Measurements from ENCODE around the gene FAN1. TPM values are rescaled to one million over a fixed set of nuclear protein-coding genes. Genes with fewer than 3 reads are reported as not detected.

FAN1 gene
- polyA plus RNA-seq, 3 donors = 0.38 to 7.9 (median 0.95) TPM

DNA sequence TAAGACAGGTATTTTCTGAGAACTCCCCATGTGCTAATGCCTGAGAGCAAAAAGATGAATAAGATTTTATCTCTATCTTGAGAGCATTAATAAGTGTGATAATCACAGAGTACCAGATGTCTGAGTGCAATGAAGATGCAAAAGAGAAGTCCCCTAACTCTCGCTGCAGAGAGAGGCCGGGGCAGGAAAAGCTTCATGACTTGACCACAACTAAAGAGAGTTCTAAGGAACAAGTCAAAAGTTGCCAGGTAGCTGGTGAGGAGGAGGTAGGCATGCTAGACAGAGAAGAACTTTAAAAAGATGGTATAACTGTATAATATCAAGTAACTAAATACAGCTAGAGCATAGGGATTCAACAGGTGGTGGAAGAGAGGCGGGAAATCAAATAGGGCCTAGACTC, 58.9 kb downstream of the FAN1 start:
- Mint-ChIP-seq H3K27ac (peak overlapping the region in 1 of 7 donors; percentile 28), H3K36me3 (peaks cover 83 to 86% of the 10 kb centered on the region in 2 donors)
- H3K4me2 ChIP-seq (replicated peaks; ENCODE audit: extremely low read depth, low read length, poor library complexity, severe bottlenecking) = no peak overlapping the region

GRCh38 chr15:30963681-30964080, 60.0 kb downstream of the FAN1 start:
- Histone ChIP-seq H4K20me1 (ENCODE audit: insufficient read depth, low read length) (peaks cover 99% of the 10 kb centered on the region), H3K9me3 (replicated peaks in 1 of 2; ENCODE audit: control insufficient read depth in 1 of 2, insufficient read depth in 1 of 2, low read length in 2 of 2) (no peaks in the 10 kb centered on the region), H3K79me2 (ENCODE audit: insufficient read depth, low read length) (peaks cover 3% of the 10 kb centered on the region), H3K4me3 (replicated peaks in 1 of 3; ENCODE audit: low read depth in 2 of 3, low read length in 3 of 3) (no peak overlapping the region), H2AFZ (ENCODE audit: insufficient read depth, low read depth, low read length, poor library complexity, severe bottlenecking) (no peak overlapping the region), H3K27ac (ENCODE audit: low read depth in 1 of 2, low read length in 2 of 2) (no peak overlapping the region), H3K36me3 (replicated peaks in 1 of 2; ENCODE audit: control insufficient read depth in 1 of 2, insufficient read depth in 2 of 2, low read length in 2 of 2) (peaks cover 87 to 100% of the 10 kb centered on the region in 2 donors), H3K27me3 (ENCODE audit: control insufficient read depth in 2 of 2, insufficient read depth in 2 of 2, low read length in 2 of 2) (no peaks in the 10 kb centered on the region), H3K9ac (ENCODE audit: insufficient read depth, low read length, poor library complexity, severe bottlenecking) (no peak overlapping the region), H3K4me1 (ENCODE audit: control insufficient read depth in 1 of 2, insufficient read depth in 2 of 2, low read length in 2 of 2) (no peaks in the 10 kb centered on the region), H3K4me2 (replicated peaks; ENCODE audit: extremely low read depth, low read length, poor library complexity, severe bottlenecking) (no peak overlapping the region)
- Mint-ChIP-seq H3K36me3 (peaks cover 75 to 85% of the 10 kb centered on the region in 2 donors), H3K27ac (no peak overlapping the region), H3K4me3 (no peak overlapping the region), H3K4me1 (peaks cover 3% of the 10 kb centered on the region), H3K9me3 (no peaks in the 10 kb centered on the region), H3K27me3 (ENCODE audit: low read depth in 3 of 3) (peaks cover 0 to 1% (median 0%) of the 10 kb centered on the region in 3 donors)
- DNase-seq = no peak
- WGBS (ENCODE audit: insufficient coverage) = no CpG with 5 or more reads among the region's 3 CpGs
- intact Hi-C loops (cut with micrococcal nuclease) = no loop called here
- no peak for TF ChIP-seq CTCF (IDR thresholded peaks at IDR 0.05)

More for the DNA sequence above, 58.9 kb downstream of the FAN1 start:
- no peak for TF ChIP-seq CTCF (IDR thresholded peaks at IDR 0.05)
- no peaks in the 10 kb centered on the region for H3K9me3 ChIP-seq (replicated peaks in 1 of 2; ENCODE audit: control insufficient read depth in 1 of 2, insufficient read depth in 1 of 2, low read length in 2 of 2)
- peaks cover 0 to 1% (median 0%) of the 10 kb centered on the region in 3 donors for H3K27me3 Mint-ChIP-seq (ENCODE audit: low read depth in 3 of 3)
- no peaks in the 10 kb centered on the region for H3K4me1 ChIP-seq (ENCODE audit: control insufficient read depth in 1 of 2, insufficient read depth in 2 of 2, low read length in 2 of 2)
- no peak overlapping the region for H3K9ac ChIP-seq (ENCODE audit: insufficient read depth, low read length, poor library complexity, severe bottlenecking)
- H3K9me3 Mint-ChIP-seq = no peaks in the 10 kb centered on the region
- peaks cover 89 to 100% of the 10 kb centered on the region in 2 donors for H3K36me3 ChIP-seq (replicated peaks in 1 of 2; ENCODE audit: control insufficient read depth in 1 of 2, insufficient read depth in 2 of 2, low read length in 2 of 2)
- H3K27ac ChIP-seq (ENCODE audit: low read depth in 1 of 2, low read length in 2 of 2) = no peak overlapping the region
- H3K79me2 ChIP-seq (ENCODE audit: insufficient read depth, low read length) = peaks cover 3% of the 10 kb centered on the region
- H3K27me3 ChIP-seq (ENCODE audit: control insufficient read depth in 2 of 2, insufficient read depth in 2 of 2, low read length in 2 of 2) = no peaks in the 10 kb centered on the region
- DNase-seq = no peak
- H3K4me3 ChIP-seq (replicated peaks in 1 of 3; ENCODE audit: low read depth in 2 of 3, low read length in 3 of 3) = no peak overlapping the region
- 83% methylated on average over 2 of the region's 3 CpGs for WGBS (ENCODE audit: insufficient coverage)
- no peak overlapping the region for H3K4me3 Mint-ChIP-seq
- peaks cover 99% of the 10 kb centered on the region for H4K20me1 ChIP-seq (ENCODE audit: insufficient read depth, low read length)
- H3K4me1 Mint-ChIP-seq = peaks cover 2% of the 10 kb centered on the region
- intact Hi-C loops (cut with micrococcal nuclease) = no loop called here
- no peak overlapping the region for H2AFZ ChIP-seq (ENCODE audit: insufficient read depth, low read depth, low read length, poor library complexity, severe bottlenecking)

Data from CD14-positive monocyte (primary cell).